ENCODE measurements around the gene EXOC8. TPM values are rescaled to one million over a fixed set of nuclear protein-coding genes. Genes with fewer than 3 reads are reported as not detected.

The EXOC8 gene
- total RNA-seq, 2 donors from 2014 or later: 29.8 to 35.9 TPM

Other genes starting within 250 kb of the EXOC8 start
- gene TRIM67, start 175.8 kb downstream of the EXOC8 start, total RNA-seq: not detected
- 10 to 100 TPM; 16.4 to 20.3 TPM for gene GNPAT, start 96.6 kb downstream of the EXOC8 start, total RNA-seq
- 10 to 100 TPM; 23.3 to 31.3 TPM for gene SPRTN, start 441 bp upstream of the EXOC8 start, total RNA-seq
- 10 to 100 TPM; 13.5 to 17.2 TPM for gene EGLN1, start 84.4 kb upstream of the EXOC8 start, total RNA-seq
- gene TSNAX, start 190.8 kb upstream of the EXOC8 start, total RNA-seq: 10 to 100 TPM; 25.5 to 26.8 TPM